ENCODE data around the gene KRTAP2-3.
"Not testable (repeated sequence)": the region's sequence is repeated elsewhere in the genome, so short reads cannot be mapped to it uniquely, and the experiment has no call there.

The KRTAP2-3 gene

DNA sequence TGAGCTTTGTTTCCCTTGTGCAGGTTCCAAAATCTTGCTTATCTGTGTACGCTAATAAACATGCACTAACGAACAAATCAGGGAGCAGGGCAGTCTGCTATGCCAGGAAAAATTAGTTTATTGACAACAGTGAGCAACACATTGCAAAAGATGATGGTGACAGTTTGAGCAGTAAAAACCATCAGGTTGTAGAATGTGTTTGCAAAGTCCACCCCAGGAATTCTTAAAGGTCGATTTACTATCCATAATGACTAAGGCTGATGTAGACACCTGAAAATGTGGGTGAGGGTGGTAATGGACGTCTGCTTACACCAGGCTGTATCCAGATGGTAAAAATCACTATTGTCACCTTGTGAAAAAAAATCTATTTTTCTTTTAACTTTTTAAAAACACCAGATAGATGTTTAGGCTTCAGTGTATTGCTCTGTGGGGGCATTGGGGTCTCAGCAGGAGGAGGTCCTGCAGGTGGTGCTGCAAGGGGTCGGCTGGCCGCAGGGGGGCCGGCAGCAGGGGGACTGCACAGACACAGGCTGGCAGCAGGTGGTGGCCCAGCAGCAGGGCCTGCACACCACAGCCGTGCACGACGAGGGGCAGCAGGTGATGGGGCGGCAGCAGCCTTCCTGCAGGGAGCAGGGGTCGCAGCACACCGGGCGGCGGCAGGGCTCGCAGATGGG lies 5.2 kb upstream of the KRTAP2-3 start:
- not testable (repeated sequence) for H3K9ac ChIP-seq (ENCODE audit: low read length); H3K36me3 ChIP-seq (ENCODE audit: control insufficient read depth, low read depth, low read length); H3K4me1 ChIP-seq (ENCODE audit: control insufficient read depth, low read depth, low read length); H3K4me3 ChIP-seq (ENCODE audit: low read length); H3K9me3 ChIP-seq (ENCODE audit: control insufficient read depth, low read depth, low read length); H3K27me3 ChIP-seq (ENCODE audit: control insufficient read depth, insufficient read depth, low read length); H3K27ac ChIP-seq (ENCODE audit: low read length)

DNA sequence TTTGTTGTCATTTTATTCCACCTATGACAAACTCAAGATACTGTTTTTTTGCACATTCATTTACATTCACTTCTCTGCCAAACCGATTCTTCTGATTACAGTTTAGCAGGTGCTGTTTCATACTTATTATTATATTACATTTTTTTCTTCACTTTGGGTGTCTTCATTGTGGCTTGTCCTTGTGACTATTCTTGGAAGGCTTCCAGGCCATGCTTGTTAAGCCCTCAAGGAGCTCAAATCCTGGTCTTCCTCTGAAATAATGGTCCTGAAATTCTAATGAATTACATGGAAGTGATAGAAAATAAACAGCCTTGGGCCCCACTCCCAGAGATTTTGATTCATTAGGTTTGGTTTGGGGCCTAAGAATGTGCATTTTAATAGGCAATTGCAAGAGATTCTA lies 4.4 kb upstream of the KRTAP2-3 start:
- Histone ChIP-seq H3K9me3 (ENCODE audit: control insufficient read depth, low read depth, low read length) (no peaks in the 10 kb centered on the region), H3K4me1 (ENCODE audit: control insufficient read depth, low read depth, low read length) (peaks cover 1% of the 10 kb centered on the region), H3K9ac (ENCODE audit: low read length) (no peak overlapping the region), H3K4me3 (ENCODE audit: low read length) (no peak overlapping the region), H3K36me3 (ENCODE audit: control insufficient read depth, low read depth, low read length) (no peaks in the 10 kb centered on the region), H3K27me3 (ENCODE audit: control insufficient read depth, insufficient read depth, low read length) (no peaks in the 10 kb centered on the region), H3K27ac (ENCODE audit: low read length) (no peak overlapping the region)

DNA sequence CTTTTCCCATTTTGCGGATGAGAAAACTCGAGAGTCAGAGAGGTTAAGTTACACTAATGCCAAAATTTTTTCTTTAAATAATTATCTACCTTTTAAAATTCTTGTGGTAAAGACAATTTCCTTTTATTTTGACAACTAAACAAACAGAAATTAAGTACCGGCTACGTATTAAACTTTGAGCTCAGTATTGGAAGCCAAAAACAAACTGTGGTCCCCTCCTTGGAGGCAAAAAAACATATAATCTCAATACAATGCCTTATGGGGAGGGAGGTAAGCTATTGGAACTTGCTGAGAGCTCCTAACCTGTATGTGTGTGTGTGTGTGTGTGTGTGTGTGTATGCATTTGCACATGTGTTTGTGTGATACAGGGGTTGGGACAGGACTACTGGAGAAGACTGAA lies 3.5 kb upstream of the KRTAP2-3 start:
- Histone ChIP-seq H3K27ac (ENCODE audit: low read length) (no peak overlapping the region), H3K9ac (ENCODE audit: low read length) (no peak overlapping the region), H3K27me3 (ENCODE audit: control insufficient read depth, insufficient read depth, low read length) (no peaks in the 10 kb centered on the region), H3K9me3 (ENCODE audit: control insufficient read depth, low read depth, low read length) (no peaks in the 10 kb centered on the region), H3K4me3 (ENCODE audit: low read length) (no peak overlapping the region), H3K4me1 (ENCODE audit: control insufficient read depth, low read depth, low read length) (peaks cover 3% of the 10 kb centered on the region), H3K36me3 (ENCODE audit: control insufficient read depth, low read depth, low read length) (no peaks in the 10 kb centered on the region)

DNA sequence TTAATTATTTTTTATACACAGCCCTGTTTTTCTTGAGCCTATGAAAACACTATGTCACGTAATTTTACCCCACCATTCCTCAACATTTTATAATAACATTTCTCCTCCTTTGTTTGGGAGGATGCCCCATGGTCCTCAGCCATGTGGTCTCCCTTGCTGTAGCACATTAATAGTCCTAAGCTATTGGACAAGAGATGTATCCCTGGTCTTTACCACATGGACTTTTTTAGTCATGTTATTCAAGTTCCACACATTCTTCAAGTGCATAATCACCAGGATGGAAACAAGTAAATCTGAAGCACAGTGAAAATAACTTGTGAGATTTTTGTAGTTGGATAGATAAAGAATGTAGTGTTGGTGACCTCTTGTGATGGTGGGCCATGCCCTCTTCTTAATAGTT lies 2.0 kb upstream of the KRTAP2-3 start:
- H3K27ac ChIP-seq (ENCODE audit: low read length), result no peak overlapping the region
- H3K36me3 ChIP-seq (ENCODE audit: control insufficient read depth, low read depth, low read length), result no peaks in the 10 kb centered on the region
- peaks cover 3% of the 10 kb centered on the region for H3K4me1 ChIP-seq (ENCODE audit: control insufficient read depth, low read depth, low read length)
- no peak overlapping the region for H3K4me3 ChIP-seq (ENCODE audit: low read length)
- no peak overlapping the region for H3K9ac ChIP-seq (ENCODE audit: low read length)
- H3K27me3 ChIP-seq (ENCODE audit: control insufficient read depth, insufficient read depth, low read length), result no peaks in the 10 kb centered on the region
- H3K9me3 ChIP-seq (ENCODE audit: control insufficient read depth, low read depth, low read length), result no peaks in the 10 kb centered on the region

DNA sequence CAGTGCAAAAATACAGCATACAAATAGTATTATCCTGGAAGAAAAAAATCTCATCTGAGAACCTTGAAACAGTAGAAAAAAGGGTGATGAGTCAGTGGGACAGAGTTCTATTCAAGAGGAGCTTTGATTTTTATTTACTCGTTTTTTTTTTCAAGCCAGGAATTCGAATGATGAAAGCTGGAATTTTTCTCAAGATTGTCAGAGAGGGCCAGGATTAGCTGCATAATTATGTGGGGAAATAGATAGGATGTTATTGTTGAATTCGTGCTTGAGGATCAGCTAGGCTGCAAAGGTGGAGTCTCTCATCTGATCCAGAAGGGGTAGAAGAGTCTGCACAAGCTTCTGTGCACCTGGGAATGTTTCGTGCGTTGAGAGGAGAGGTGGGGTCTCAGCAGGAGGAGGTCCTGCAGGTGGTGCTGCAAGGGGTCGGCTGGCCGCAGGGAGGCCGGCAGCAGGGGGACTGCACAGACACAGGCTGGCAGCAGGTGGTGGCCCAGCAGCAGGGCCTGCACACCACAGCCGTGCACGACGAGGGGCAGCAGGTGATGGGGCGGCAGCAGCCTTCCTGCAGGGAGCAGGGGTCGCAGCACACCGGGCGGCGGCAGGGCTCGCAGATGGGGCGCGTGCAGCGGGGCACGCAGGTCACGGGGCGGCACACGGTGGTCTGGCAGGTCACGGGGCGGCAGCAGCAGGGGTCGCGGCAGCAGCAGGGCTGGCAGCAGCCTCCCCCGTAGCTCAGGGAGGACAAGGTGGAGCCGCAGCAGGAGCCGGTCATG lies 450 bp downstream of the KRTAP2-3 start:
- not testable (repeated sequence) for H3K27me3 ChIP-seq (ENCODE audit: control insufficient read depth, insufficient read depth, low read length); H3K4me1 ChIP-seq (ENCODE audit: control insufficient read depth, low read depth, low read length); H3K36me3 ChIP-seq (ENCODE audit: control insufficient read depth, low read depth, low read length); H3K27ac ChIP-seq (ENCODE audit: low read length); H3K9me3 ChIP-seq (ENCODE audit: control insufficient read depth, low read depth, low read length); H3K4me3 ChIP-seq (ENCODE audit: low read length); H3K9ac ChIP-seq (ENCODE audit: low read length)

DNA sequence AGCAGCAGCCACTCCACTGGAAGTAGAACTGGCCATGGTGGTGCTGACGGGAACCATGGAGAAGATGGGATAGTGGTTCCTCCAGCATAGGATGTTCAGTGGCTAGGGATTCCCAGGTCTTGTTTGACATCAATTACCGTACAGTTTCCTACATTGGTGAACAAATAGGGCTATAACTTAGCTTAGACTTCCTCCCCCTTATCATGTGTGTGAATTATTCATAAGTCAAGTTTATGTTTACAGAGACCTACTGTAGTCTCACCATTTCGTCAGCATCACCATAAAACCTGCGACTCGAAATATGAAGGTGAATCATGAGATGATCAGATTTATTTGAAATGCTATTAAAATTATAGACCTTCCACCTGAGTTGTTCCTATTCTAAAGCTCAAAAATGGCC lies 1.2 kb downstream of the KRTAP2-3 start:
- H3K27me3 ChIP-seq (ENCODE audit: control insufficient read depth, insufficient read depth, low read length), result no peaks in the 10 kb centered on the region
- H3K4me1 ChIP-seq (ENCODE audit: control insufficient read depth, low read depth, low read length), result peaks cover 3% of the 10 kb centered on the region
- H3K36me3 ChIP-seq (ENCODE audit: control insufficient read depth, low read depth, low read length), result no peaks in the 10 kb centered on the region
- H3K9me3 ChIP-seq (ENCODE audit: control insufficient read depth, low read depth, low read length), result no peaks in the 10 kb centered on the region
- no peak overlapping the region for H3K27ac ChIP-seq (ENCODE audit: low read length)
- H3K4me3 ChIP-seq (ENCODE audit: low read length), result no peak overlapping the region
- no peak overlapping the region for H3K9ac ChIP-seq (ENCODE audit: low read length)

DNA sequence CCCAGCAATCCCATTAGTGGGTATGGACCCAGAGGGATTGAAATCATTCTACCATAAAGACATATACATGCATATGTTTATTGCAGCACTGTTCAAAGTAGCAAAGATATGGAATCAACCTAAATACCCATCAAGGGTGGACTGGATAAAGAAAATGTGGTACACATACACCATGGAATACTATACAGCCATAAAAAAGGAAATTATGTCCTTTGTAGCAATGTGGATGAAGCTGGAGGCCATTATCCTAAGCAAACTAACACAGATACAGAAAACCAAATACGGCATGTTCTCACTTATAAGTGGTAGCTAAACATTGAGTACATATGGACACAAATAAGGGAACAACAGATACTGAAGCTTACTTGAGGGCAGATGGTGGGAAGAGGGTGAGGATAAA lies 2.4 kb downstream of the KRTAP2-3 start:
- no peaks in the 10 kb centered on the region for H3K27me3 ChIP-seq (ENCODE audit: control insufficient read depth, insufficient read depth, low read length)
- no peak overlapping the region for H3K9ac ChIP-seq (ENCODE audit: low read length)
- peaks cover 3% of the 10 kb centered on the region for H3K4me1 ChIP-seq (ENCODE audit: control insufficient read depth, low read depth, low read length)
- H3K4me3 ChIP-seq (ENCODE audit: low read length), result no peak overlapping the region
- no peak overlapping the region for H3K27ac ChIP-seq (ENCODE audit: low read length)
- H3K9me3 ChIP-seq (ENCODE audit: control insufficient read depth, low read depth, low read length), result no peaks in the 10 kb centered on the region
- H3K36me3 ChIP-seq (ENCODE audit: control insufficient read depth, low read depth, low read length), result no peaks in the 10 kb centered on the region

DNA sequence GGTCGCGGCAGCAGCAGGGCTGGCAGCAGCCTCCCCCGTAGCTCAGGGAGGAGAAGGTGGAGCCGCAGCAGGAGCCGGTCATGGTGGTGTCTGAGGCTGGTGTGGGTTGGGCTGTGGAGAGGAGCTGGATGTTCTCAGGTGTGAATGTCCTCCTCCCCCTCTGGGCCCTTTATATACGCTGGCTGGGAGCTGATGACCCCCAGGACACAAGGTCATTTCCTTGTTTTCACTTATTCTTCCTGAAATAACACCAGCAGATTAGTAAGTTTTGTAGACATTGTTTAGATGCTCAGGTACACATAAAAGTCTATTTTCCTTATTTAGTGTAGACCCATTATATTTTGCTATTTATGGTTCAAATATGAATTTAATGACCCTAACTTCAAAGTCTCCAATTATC lies 4.8 kb downstream of the KRTAP2-3 start, which contains the start of gene KRTAP2-2:
KRTAP2-2 (minus strand) TSS at position 101 of the 400 bp plus-strand sequence; CDS start at position 82, 19 bp downstream.
- not testable (repeated sequence) for H3K36me3 ChIP-seq (ENCODE audit: control insufficient read depth, low read depth, low read length); H3K9ac ChIP-seq (ENCODE audit: low read length); H3K9me3 ChIP-seq (ENCODE audit: control insufficient read depth, low read depth, low read length); H3K27ac ChIP-seq (ENCODE audit: low read length); H3K4me3 ChIP-seq (ENCODE audit: low read length); H3K27me3 ChIP-seq (ENCODE audit: control insufficient read depth, insufficient read depth, low read length); H3K4me1 ChIP-seq (ENCODE audit: control insufficient read depth, low read depth, low read length)

DNA sequence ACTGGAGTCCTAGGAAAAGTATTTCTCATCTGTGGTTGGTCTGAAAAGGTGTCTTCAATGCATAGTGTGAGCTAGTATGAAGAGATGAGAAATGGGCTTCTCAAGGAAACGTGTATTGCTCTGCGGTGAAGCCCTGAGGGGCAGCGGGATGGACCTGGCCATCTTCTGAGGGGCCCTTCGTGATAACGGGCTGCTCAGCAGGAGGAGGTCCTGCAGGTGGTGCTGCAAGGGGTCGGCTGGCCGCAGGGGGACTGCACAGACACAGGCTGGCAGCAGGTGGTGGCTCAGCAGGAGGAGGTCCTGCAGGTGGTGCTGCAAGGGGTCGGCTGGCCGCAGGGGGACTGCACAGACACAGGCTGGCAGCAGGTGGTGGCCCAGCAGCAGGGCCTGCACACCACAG lies 5.4 kb downstream of the KRTAP2-3 start:
- not testable (repeated sequence) for H3K36me3 ChIP-seq (ENCODE audit: control insufficient read depth, low read depth, low read length); H3K9ac ChIP-seq (ENCODE audit: low read length); H3K27me3 ChIP-seq (ENCODE audit: control insufficient read depth, insufficient read depth, low read length); H3K9me3 ChIP-seq (ENCODE audit: control insufficient read depth, low read depth, low read length); H3K27ac ChIP-seq (ENCODE audit: low read length); H3K4me1 ChIP-seq (ENCODE audit: control insufficient read depth, low read depth, low read length); H3K4me3 ChIP-seq (ENCODE audit: low read length)

DNA sequence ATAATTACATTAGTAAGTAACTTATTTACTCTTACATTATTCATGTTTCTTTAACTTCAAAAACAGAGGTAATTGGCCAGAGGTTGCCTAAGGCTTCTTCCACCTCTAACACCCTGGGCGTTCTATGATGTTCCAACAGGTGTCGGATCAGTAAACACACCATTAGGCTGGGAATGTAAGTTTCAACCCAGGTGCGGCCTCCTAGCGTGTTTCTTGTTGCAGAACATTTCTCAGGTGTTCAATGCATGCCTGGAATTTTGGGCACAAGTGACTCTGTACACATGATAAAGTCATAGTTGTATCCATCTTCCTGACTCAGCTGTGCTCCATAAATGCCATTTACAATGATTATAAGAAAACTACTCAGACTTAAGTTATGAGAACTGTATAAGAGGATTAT lies 5.9 kb downstream of the KRTAP2-3 start:
- H3K27ac ChIP-seq (ENCODE audit: low read length), result no peak overlapping the region
- H3K27me3 ChIP-seq (ENCODE audit: control insufficient read depth, insufficient read depth, low read length), result no peaks in the 10 kb centered on the region
- no peaks in the 10 kb centered on the region for H3K9me3 ChIP-seq (ENCODE audit: control insufficient read depth, low read depth, low read length)
- H3K4me1 ChIP-seq (ENCODE audit: control insufficient read depth, low read depth, low read length), result peaks cover 3% of the 10 kb centered on the region
- H3K4me3 ChIP-seq (ENCODE audit: low read length), result no peak overlapping the region
- no peak overlapping the region for H3K9ac ChIP-seq (ENCODE audit: low read length)
- H3K36me3 ChIP-seq (ENCODE audit: control insufficient read depth, low read depth, low read length), result no peaks in the 10 kb centered on the region

DNA sequence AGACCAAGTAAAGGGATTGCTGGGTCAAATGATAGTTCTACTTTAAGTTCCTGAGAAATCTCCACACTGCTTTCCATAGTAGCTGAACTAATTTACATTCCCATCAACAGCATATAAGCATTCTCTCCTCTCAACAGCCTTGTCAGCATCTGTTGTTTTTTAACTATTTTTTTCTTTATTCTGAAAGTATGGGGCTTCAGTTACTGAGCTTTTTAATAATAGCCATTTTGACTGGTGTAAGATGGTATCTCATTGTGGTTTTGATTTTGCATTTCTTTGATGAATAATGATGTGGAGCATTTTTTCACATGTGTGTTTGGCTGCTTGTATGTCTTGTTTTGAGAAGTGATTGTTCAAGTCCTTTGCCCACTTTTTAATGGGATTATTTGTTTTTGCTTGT lies 7.3 kb downstream of the KRTAP2-3 start:
- H3K9me3 ChIP-seq (ENCODE audit: control insufficient read depth, low read depth, low read length), result no peaks in the 10 kb centered on the region
- H3K27ac ChIP-seq (ENCODE audit: low read length), result no peak overlapping the region
- peaks cover 3% of the 10 kb centered on the region for H3K4me1 ChIP-seq (ENCODE audit: control insufficient read depth, low read depth, low read length)
- H3K4me3 ChIP-seq (ENCODE audit: low read length), result no peak overlapping the region
- no peak overlapping the region for H3K9ac ChIP-seq (ENCODE audit: low read length)
- no peaks in the 10 kb centered on the region for H3K36me3 ChIP-seq (ENCODE audit: control insufficient read depth, low read depth, low read length)
- no peaks in the 10 kb centered on the region for H3K27me3 ChIP-seq (ENCODE audit: control insufficient read depth, insufficient read depth, low read length)

DNA sequence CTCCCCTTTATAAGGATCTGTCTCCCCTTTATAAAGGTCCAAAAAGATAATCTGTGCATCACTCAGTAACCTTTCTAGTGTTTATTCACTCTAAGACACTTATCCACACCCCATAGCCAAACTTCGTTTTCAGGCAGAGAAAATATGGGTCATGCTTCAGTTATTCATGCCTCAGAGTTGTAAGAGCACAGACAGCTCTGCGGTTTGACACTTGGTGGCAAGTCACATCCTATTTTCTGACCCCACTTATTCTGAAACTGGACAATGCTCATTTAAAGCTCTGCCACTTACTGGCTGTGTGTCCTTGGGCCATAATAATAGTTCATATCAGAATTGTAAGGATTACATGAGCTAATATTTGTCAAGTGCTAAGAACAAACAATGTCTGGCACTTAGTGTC lies 10.8 kb downstream of the KRTAP2-3 start:
- H3K9ac ChIP-seq (ENCODE audit: low read length), result no peak overlapping the region

More for the DNA sequence above, 10.8 kb downstream of the KRTAP2-3 start:
- Histone ChIP-seq H3K36me3 (ENCODE audit: control insufficient read depth, low read depth, low read length) (no peaks in the 10 kb centered on the region), H3K27ac (ENCODE audit: low read length) (no peak overlapping the region), H3K4me1 (ENCODE audit: control insufficient read depth, low read depth, low read length) (peaks cover 3% of the 10 kb centered on the region), H3K27me3 (ENCODE audit: control insufficient read depth, insufficient read depth, low read length) (no peaks in the 10 kb centered on the region), H3K4me3 (ENCODE audit: low read length) (no peak overlapping the region), H3K9me3 (ENCODE audit: control insufficient read depth, low read depth, low read length) (no peaks in the 10 kb centered on the region)
